ENCODE data around the gene RBM15B.

GRCh38 chr3:51397392-51397791, 6.3 kb downstream of the RBM15B start:
- TF ChIP-seq CTCF (IDR thresholded peaks at IDR 0.05) (no peak), EZH2 (IDR thresholded peaks at IDR 0.05; ENCODE audit: borderline replicate concordance, insufficient read depth, low read depth, low read length, poor library complexity, severe bottlenecking) (no peak)
